WTC11 (cell line): ENCODE results near the gene CDC45. TPM values are rescaled to one million over a fixed set of nuclear protein-coding genes. Genes with fewer than 3 reads are reported as not detected.

Experiments used
- ATAC-seq: fragments of 200-7000 bp; cut with Tn5 transposase; 2 replicates; pipeline ENCODE4 v1.10.0; 2021; ENCODE audit warnings: mild to moderate bottlenecking, moderate library complexity
- CTCF ChIA-PET: fragments of 300-600 bp; sonication (Branson Sonifier 250); formaldehyde crosslinking; loops from one replicate; lab custom pipeline; 2021; ENCODE audit warnings: antibody characterized with exemption; lab: Charles Lee
- POLR2A ChIA-PET: fragments of 350-600 bp; sonication (Branson Sonifier 250); formaldehyde crosslinking; loops from one replicate; lab custom pipeline; 2021; ENCODE audit warnings: antibody characterized with exemption; lab: Charles Lee
- DNase-seq: peaks from one replicate; pipeline ENCODE4 v3.0.0; 2021; ENCODE audit warnings: low spot score
- H3K27ac Mint-ChIP-seq: 2 replicates; pipeline ENCODE4 v1.8.0; 2021; ENCODE audit warnings: mixed read lengths
- H3K27me3 Mint-ChIP-seq: 2 replicates; pipeline ENCODE4 v1.8.0; 2021; ENCODE audit warnings: low read depth, mild to moderate bottlenecking, moderate library complexity, mixed read lengths
- H3K36me3 Mint-ChIP-seq: 2 replicates; pipeline ENCODE4 v1.8.0; 2021; ENCODE audit warnings: mixed read lengths
- H3K4me1 Mint-ChIP-seq: 2 replicates; pipeline ENCODE4 v1.8.0; 2022; ENCODE audit warnings: mixed read lengths
- H3K4me3 Mint-ChIP-seq: 2 replicates; pipeline ENCODE4 v1.8.0; 2021; ENCODE audit warnings: mild to moderate bottlenecking, moderate library complexity, mixed read lengths
- H3K9me3 Mint-ChIP-seq: 2 replicates; pipeline ENCODE4 v1.8.0; 2021; ENCODE audit warnings: mixed read lengths
- AFF4 ChIP-seq: sonication (generic); formaldehyde crosslinking; IDR thresholded peaks from 2 replicates; pipeline ENCODE4 v1.8.1; 2023; ENCODE audit warnings: mild to moderate bottlenecking, missing genetic modification reagents, borderline replicate concordance
- FOXP1 ChIP-seq: sonication (generic); formaldehyde crosslinking; IDR thresholded peaks from 2 replicates; pipeline ENCODE4 v1.8.0; 2022; ENCODE audit warnings: missing genetic modification reagents, mild to moderate bottlenecking, moderate library complexity, borderline replicate concordance
- HMGXB4 ChIP-seq: sonication (generic); formaldehyde crosslinking; IDR thresholded peaks from 2 replicates; pipeline ENCODE4 v1.8.1; 2023; ENCODE audit warnings: mild to moderate bottlenecking, moderate library complexity, missing genetic modification reagents
- MAX ChIP-seq: sonication (generic); formaldehyde crosslinking; IDR thresholded peaks from 2 replicates; pipeline ENCODE4 v1.8.0; 2022; ENCODE audit warnings: mild to moderate bottlenecking, missing genetic modification reagents
- RELA ChIP-seq: sonication (generic); formaldehyde crosslinking; IDR thresholded peaks from 2 replicates; pipeline ENCODE4 v1.8.1; 2022; ENCODE audit warnings: missing genetic modification reagents, mild to moderate bottlenecking, borderline replicate concordance
- SMAD3 ChIP-seq: sonication (generic); formaldehyde crosslinking; IDR thresholded peaks from 2 replicates; pipeline ENCODE4 v1.8.0; 2022; ENCODE audit warnings: missing genetic modification reagents, mild to moderate bottlenecking, borderline replicate concordance
- SOX15 ChIP-seq: fragments of 250-450 bp; sonication (Bioruptor Pico); IDR thresholded peaks from 2 replicates; pipeline ENCODE4 v1.9.0; 2021; ENCODE audit warnings: mild to moderate bottlenecking
- USF1 ChIP-seq: sonication (generic); formaldehyde crosslinking; IDR thresholded peaks from 2 replicates; pipeline ENCODE4 v1.8.0; 2022; ENCODE audit warnings: mild to moderate bottlenecking, missing genetic modification reagents
- ZBTB43 ChIP-seq: sonication (generic); formaldehyde crosslinking; IDR thresholded peaks from 2 replicates; pipeline ENCODE4 v1.8.1; 2023; ENCODE audit warnings: mild to moderate bottlenecking, missing genetic modification reagents
- ZNF281 ChIP-seq: sonication (generic); formaldehyde crosslinking; IDR thresholded peaks from 2 replicates; pipeline ENCODE4 v1.8.0; 2023; ENCODE audit warnings: mild to moderate bottlenecking, missing genetic modification reagents
- ZNF317 ChIP-seq: sonication (generic); formaldehyde crosslinking; IDR thresholded peaks from 2 replicates; pipeline ENCODE4 v1.8.1; 2023; ENCODE audit warnings: low read depth, mild to moderate bottlenecking, moderate library complexity, missing genetic modification reagents, borderline replicate concordance
- ZNF423 ChIP-seq: fragments of 250-450 bp; sonication (Bioruptor Pico); IDR thresholded peaks from 2 replicates; pipeline ENCODE4 v2.1.2; 2022; ENCODE audit warnings: mild to moderate bottlenecking, moderate library complexity
- total RNA-seq: library from RNA; stranded (reverse); gene quantifications from 3 replicates; pipeline ENCODE4 v1.2.3, GENCODE V29; 2021

Gene CDC45
- total RNA-seq, 1 experiment from 2014 or later, result 38.1 TPM

- 0 out of 2 replicates have a peak, but pooled peaks cover 4% of the 10 kb centered on the region for H3K4me1 Mint-ChIP-seq
- no peak for TF ChIP-seq HMGXB4 (CRISPR knock-in tag)
- no peak for TF ChIP-seq SOX15 (CRISPR knock-in tag)
- no peak for TF ChIP-seq ZBTB43 (CRISPR knock-in tag)
- no peak for TF ChIP-seq ZNF317
- no peak for TF ChIP-seq FOXP1
- TF ChIP-seq MAX (CRISPR knock-in tag), result no peak
- no peak for TF ChIP-seq USF1 (CRISPR knock-in tag)
- POLR2A ChIA-PET, result interaction anchor here (0.7 kb wide), 1 partner anchor 14 kb away, joined by 3 read pairs; no protein-coding TSS in a partner anchor
- CTCF ChIA-PET, result no interaction called here
- H3K27me3 Mint-ChIP-seq, result no peaks in the 10 kb centered on the region
- H3K4me3 Mint-ChIP-seq, result no peak overlapping the region
- no peak overlapping the region for H3K27ac Mint-ChIP-seq
- ATAC-seq (no peak), DNase-seq (no peak)
- H3K36me3 Mint-ChIP-seq, result peaks cover 54% of the 10 kb centered on the region
- H3K9me3 Mint-ChIP-seq, result no peaks in the 10 kb centered on the region
Observed at GRCh38 chr22:19455585-19456370, 23.9 kb upstream of the CDC45 start.

- no peak for TF ChIP-seq ZNF423 (CRISPR knock-in tag)
- no peak for TF ChIP-seq SMAD3 (CRISPR knock-in tag)
- no peak for TF ChIP-seq RELA
- TF ChIP-seq ZNF281 (CRISPR knock-in tag), result no peak
- no peak for TF ChIP-seq HMGXB4 (CRISPR knock-in tag)
- TF ChIP-seq AFF4, result no peak
- no peak for ATAC-seq
- CTCF ChIA-PET, result no interaction called here
- H3K9me3 Mint-ChIP-seq, result no peaks in the 10 kb centered on the region
- no peak for DNase-seq
- no peak overlapping the region for H3K4me3 Mint-ChIP-seq
- peaks cover 55% of the 10 kb centered on the region for H3K36me3 Mint-ChIP-seq
- H3K27ac Mint-ChIP-seq, result no peak overlapping the region
- POLR2A ChIA-PET, result interaction anchor here (0.5 kb wide), 1 partner anchor 245 kb away, joined by 4 read pairs; no protein-coding TSS in a partner anchor
- H3K27me3 Mint-ChIP-seq, result no peaks in the 10 kb centered on the region
- H3K4me1 Mint-ChIP-seq, result 0 out of 2 replicates have a peak, but pooled peaks cover 4% of the 10 kb centered on the region
Observed at GRCh38 chr22:19456541-19456940, 23.2 kb upstream of the CDC45 start.
